Activated naive CD4-positive, alpha-beta T cell treated with anti-CD3 and anti-CD28 coated beads, Interleukin-2, amount 50 U/mL, for 24 hours (primary cell): ENCODE results near the gene CTSH.

Experiments used
- H3K27ac Mint-ChIP-seq: one replicate; pipeline ENCODE4 v1.8.0; 2021; ENCODE audit warnings: mild to moderate bottlenecking, mixed read lengths
- H3K27me3 Mint-ChIP-seq: one replicate; pipeline ENCODE4 v1.8.0; 2021; ENCODE audit warnings: mixed read lengths
- H3K36me3 Mint-ChIP-seq: one replicate; pipeline ENCODE4 v1.8.0; 2021; ENCODE audit warnings: mixed read lengths
- H3K4me1 Mint-ChIP-seq: one replicate; pipeline ENCODE4 v1.8.0; 2021; ENCODE audit warnings: mixed read lengths
- H3K4me3 Mint-ChIP-seq: one replicate; pipeline ENCODE4 v1.8.0; 2021; ENCODE audit warnings: mild to moderate bottlenecking, mixed read lengths
- H3K9me3 Mint-ChIP-seq: one replicate; pipeline ENCODE4 v1.8.0; 2021; ENCODE audit warnings: mixed read lengths

The CTSH gene

DNA sequence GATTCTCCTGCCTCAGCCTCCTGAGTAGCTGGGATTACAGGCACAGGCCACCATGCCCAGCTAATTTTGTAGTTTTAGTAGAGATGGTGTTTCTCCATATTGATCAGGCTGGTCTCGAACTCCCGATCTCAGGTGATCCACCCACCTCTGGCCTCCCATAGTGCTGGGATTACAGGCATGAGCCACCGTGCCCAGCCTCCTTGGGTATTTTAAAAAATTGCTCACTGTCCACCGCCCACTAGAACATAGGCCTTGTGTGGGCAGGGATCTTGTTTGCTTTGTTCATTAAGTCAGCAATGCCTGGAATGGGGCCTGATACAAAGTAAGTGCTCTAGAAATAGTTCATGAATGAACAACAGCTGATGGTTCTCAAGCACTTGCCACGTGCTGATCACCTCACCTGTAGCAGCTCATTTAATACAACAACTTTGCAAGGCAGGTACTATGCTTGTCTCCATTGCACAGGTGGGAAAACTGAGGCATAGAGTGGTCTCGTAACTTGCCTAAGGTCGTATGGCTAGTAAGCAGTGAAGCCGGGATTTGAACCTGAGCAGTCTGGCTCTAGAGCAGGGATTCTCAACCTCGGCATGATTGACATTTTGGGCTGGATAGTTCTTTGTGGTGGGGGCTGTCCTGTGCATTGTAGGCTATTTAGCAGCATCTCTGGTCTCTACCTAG is 12.7 kb upstream of the CTSH start:
- Mint-ChIP-seq H3K36me3 (no peaks in the 10 kb centered on the region), H3K4me1 (no peaks in the 10 kb centered on the region), H3K9me3 (no peaks in the 10 kb centered on the region), H3K4me3 (no peak overlapping the region), H3K27ac (no peak overlapping the region), H3K27me3 (no peaks in the 10 kb centered on the region)

DNA sequence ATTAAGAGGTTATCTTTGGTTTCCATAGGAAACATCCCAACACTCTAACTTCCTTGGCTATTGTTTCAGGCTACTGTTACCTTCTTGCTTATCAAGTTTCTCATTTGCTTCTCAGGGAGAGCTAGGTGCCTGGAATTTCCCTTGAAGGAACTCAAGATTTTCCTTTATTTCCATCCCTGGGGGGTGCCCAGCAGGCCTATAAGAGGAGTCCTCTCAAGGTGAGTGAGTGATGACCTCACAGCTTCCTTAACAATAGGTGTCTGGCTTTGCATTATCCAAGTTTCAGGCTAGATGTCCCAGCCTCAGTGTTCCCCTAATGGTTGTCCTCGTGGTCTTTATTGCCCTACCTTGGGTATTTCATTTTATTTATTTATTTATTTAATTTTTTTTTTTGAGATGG is 12.1 kb upstream of the CTSH start:
- H3K36me3 Mint-ChIP-seq = no peaks in the 10 kb centered on the region
- H3K9me3 Mint-ChIP-seq = no peaks in the 10 kb centered on the region
- H3K27ac Mint-ChIP-seq = no peak overlapping the region
- H3K4me3 Mint-ChIP-seq = no peak overlapping the region
- no peaks in the 10 kb centered on the region for H3K27me3 Mint-ChIP-seq
- no peaks in the 10 kb centered on the region for H3K4me1 Mint-ChIP-seq

DNA sequence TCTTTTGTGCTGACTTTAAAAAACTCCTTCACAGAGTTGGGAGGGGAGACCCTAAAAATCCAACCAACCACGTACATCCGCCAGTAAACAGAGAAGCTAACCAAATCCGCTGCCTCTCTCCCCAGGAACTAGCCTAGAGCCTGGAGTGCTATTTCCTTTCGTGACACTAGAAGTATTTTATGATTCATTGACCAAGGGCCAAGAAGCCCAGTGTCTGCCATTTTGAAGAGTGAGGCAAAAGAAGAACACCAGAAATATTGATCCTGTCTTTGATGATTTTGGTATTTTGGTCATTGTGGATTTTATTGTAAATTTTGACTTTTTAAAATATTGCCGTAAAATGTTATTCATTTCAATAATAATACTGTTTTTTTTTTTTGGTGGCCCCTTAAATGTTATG is 10.5 kb upstream of the CTSH start:
- H3K27ac Mint-ChIP-seq = no peak overlapping the region
- H3K9me3 Mint-ChIP-seq = no peaks in the 10 kb centered on the region
- H3K4me1 Mint-ChIP-seq = no peaks in the 10 kb centered on the region
- no peak overlapping the region for H3K4me3 Mint-ChIP-seq
- no peaks in the 10 kb centered on the region for H3K27me3 Mint-ChIP-seq
- H3K36me3 Mint-ChIP-seq = no peaks in the 10 kb centered on the region

DNA sequence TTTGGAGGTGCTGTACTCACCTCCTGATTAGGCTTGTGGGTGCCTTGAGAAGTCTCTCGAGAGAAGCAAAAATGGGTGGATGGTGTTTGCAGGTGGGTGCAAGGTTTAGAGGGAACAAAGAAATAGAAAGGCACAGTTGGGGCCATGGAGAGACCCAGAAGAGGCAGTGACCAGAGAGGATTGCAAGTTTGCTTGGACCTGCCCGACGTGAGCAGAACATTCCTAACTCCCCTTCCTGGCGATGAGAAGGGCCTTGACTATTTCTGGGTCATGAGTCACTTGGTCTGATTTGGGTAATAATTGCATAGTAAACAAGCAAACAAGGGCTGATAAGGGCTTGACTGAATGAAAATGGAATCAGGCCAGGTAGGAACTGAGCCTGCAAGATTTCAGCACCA is 7.0 kb upstream of the CTSH start:
- Mint-ChIP-seq H3K4me1 (no peaks in the 10 kb centered on the region), H3K36me3 (no peaks in the 10 kb centered on the region), H3K4me3 (no peak overlapping the region), H3K9me3 (no peaks in the 10 kb centered on the region), H3K27me3 (no peaks in the 10 kb centered on the region), H3K27ac (no peak overlapping the region)

DNA sequence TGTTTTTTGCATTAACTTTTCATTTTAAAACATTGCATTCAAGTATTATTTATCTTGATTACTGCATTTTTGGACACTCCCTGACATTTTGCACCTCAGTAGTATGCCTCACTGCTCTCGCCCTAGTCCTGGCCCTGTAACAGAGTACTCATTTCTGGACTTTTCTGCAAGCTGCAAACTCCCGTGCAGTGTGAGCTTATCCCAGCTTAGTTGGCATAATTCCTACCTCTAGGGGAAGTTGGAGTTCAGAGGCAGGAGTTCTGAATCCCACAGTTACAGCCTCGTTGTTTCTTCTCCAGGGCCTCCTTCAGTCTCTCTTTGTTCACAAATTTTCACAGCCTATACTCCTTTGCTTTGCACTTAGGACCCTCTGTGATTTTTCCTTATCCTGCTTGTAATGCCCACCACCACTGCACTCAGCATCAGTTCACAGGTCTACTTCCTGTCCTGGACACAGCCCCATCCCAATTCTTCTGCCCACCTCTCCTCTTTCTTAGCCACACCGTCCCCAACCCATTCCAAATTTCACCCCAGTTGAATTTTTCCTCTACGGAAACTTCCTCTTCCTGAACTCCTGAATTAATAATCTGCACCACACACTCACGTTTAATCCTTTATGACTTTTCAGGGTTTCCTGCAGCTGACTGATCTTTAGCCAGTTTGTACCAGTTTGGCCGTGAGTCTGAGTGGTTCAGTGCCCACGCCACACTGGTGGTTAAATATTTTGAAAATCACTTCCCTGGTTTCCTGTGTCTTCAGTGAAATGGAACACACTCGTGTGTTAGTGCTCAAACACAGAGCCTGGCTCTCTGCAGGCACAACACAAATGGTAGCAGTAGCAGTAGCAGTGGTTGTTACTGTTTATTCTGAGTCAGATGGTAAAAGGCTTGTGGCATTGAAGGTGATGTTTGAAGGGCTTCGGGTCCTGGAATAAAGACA is 6.3 kb upstream of the CTSH start:
- no peaks in the 10 kb centered on the region for H3K36me3 Mint-ChIP-seq
- no peaks in the 10 kb centered on the region for H3K9me3 Mint-ChIP-seq
- H3K4me1 Mint-ChIP-seq = no peaks in the 10 kb centered on the region
- no peaks in the 10 kb centered on the region for H3K27me3 Mint-ChIP-seq
- H3K4me3 Mint-ChIP-seq = no peak overlapping the region
- no peak overlapping the region for H3K27ac Mint-ChIP-seq

DNA sequence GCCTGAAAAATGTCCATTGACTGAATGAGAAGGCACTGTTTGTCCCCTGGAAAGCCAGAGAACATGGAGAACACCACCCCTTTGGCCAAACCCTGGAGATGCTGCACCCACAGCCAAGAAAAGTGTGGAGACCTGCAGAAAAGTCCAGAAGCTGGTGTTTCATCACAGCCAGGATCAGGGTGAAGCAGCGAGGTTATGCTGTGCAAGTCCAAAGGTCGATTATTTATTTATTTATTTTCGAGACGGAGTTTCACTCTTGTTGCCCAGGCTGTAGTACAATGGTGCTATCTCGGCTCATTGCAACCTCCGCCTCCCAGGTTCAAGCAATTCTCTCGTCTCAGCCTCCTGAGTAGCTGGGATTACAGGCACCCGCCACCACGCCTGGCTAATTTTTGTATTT is 5.5 kb upstream of the CTSH start:
- no peaks in the 10 kb centered on the region for H3K9me3 Mint-ChIP-seq
- no peaks in the 10 kb centered on the region for H3K4me1 Mint-ChIP-seq
- H3K27me3 Mint-ChIP-seq = no peaks in the 10 kb centered on the region
- H3K27ac Mint-ChIP-seq = no peak overlapping the region
- no peak overlapping the region for H3K4me3 Mint-ChIP-seq
- no peaks in the 10 kb centered on the region for H3K36me3 Mint-ChIP-seq

DNA sequence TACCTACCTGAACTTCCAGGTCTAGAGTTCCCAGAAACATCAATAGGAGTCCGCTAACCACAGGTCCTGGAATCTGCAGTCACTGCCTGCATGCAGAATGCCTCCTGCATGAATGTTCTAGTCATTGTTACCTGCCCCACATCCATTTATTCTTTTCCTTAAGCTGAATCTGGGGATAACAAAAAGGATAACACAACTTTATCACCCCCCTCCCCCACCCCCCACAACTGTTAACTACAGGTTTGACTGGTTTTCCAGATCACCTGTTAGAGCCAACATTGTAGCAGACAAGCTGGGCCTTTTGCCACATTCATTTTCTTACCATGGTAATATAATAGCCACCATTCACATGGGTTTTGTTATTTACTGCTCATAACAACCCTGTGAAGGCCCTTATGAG is 4.6 kb upstream of the CTSH start:
- H3K27ac Mint-ChIP-seq = no peak overlapping the region
- H3K27me3 Mint-ChIP-seq = no peaks in the 10 kb centered on the region
- H3K4me3 Mint-ChIP-seq = no peak overlapping the region
- H3K9me3 Mint-ChIP-seq = no peaks in the 10 kb centered on the region
- peaks cover 3% of the 10 kb centered on the region for H3K4me1 Mint-ChIP-seq
- no peaks in the 10 kb centered on the region for H3K36me3 Mint-ChIP-seq

DNA sequence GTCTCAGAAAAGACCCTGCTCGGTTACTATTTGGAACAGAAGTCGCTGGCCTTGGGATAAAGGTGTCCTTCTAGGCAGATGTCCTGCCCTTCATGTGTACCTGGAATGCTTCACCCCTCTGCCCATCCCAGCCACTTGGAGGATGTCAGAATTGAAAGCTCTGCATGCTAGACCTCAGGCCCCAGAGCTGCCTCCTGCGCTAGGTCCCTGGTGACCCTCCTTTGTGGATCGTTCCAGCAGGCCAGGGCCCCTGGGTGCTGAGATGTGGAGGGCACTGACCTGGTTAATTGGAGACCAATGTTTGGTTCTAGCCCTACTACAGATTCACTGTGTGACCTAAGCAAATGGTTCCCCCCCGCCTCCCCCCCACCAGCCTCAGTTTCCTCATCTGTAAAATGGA is 2.7 kb upstream of the CTSH start:
- Mint-ChIP-seq H3K4me3 (no peak overlapping the region), H3K4me1 (peaks cover 6% of the 10 kb centered on the region), H3K27ac (no peak overlapping the region)

DNA sequence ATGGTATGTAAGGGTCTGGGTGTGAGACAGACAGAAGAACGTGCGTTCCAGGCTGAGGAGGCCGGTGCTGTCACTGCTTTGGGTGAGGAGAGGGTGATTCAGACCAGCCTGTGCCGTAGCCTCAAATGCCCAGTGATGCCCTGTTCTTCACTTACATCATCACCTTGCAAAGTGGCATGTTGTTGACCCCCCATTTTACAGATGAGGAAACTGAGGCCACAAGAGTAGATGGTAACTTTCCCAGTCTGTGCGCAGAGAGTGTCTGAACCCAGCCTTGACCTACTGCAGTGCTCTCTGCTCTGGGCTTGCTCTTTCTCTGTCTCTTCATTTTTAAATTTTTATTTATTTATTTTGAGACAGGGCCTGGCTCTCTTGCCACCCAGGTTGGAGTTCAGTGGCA is 1.6 kb upstream of the CTSH start:
- H3K4me1 Mint-ChIP-seq = peaks cover 6% of the 10 kb centered on the region
- H3K36me3 Mint-ChIP-seq = no peaks in the 10 kb centered on the region
- peaks cover 2% of the 10 kb centered on the region for H3K27me3 Mint-ChIP-seq
- H3K27ac Mint-ChIP-seq = no peak overlapping the region
- no peaks in the 10 kb centered on the region for H3K9me3 Mint-ChIP-seq
- H3K4me3 Mint-ChIP-seq = no peak overlapping the region

More for the DNA sequence above, 2.7 kb upstream of the CTSH start:
- H3K9me3 Mint-ChIP-seq = no peaks in the 10 kb centered on the region
- no peaks in the 10 kb centered on the region for H3K36me3 Mint-ChIP-seq
- peaks cover 2% of the 10 kb centered on the region for H3K27me3 Mint-ChIP-seq

DNA sequence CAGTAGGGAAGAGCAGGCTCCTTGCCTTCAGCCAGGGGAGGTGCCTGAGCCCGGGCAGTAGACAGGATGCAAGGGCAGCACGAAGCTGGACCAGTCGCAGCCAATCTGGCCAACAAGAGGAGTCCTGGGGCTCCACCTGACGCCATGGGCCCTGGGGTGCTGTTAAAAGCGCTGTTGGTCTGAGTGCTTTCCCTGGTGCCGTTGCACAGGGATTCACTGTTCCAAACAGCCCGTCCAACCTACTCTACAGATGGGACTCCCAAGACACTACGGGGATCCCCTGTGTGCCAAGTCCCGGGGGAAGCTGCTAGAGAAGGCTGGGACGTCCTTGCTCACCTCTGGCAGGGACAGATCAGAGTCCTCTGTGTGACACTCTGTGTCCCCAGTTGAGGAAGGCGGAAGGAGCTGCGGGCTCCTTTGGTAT is 632 bp downstream of the CTSH start:
- Mint-ChIP-seq H3K9me3 (no peaks in the 10 kb centered on the region), H3K36me3 (no peaks in the 10 kb centered on the region), H3K4me1 (peaks cover 8% of the 10 kb centered on the region), H3K27me3 (peaks cover 2% of the 10 kb centered on the region), H3K27ac (no peak overlapping the region), H3K4me3 (peak overlapping the region; percentile 66)

DNA sequence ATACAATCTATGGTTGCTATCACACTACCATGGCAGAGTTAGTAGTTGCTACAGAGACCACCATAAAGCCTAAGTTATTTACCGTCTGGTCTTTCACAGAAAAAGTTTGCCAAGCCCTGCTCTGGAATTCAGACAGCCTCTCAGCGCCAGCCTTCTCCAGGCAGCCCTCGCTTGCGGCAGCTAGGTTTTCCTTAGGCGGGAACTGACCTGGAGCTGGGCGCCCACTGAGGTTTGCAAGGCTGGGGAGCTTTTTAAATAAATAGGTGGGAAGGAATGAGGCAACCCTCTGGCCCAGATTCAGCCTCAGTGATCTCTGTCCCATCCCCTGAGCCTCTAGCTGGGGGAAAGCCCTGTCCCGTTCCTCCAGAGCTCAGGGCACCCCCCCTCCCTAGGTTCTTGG is 1.2 kb downstream of the CTSH start:
- Mint-ChIP-seq H3K36me3 (no peaks in the 10 kb centered on the region), H3K4me1 (peaks cover 10% of the 10 kb centered on the region), H3K27me3 (peaks cover 2% of the 10 kb centered on the region), H3K9me3 (no peaks in the 10 kb centered on the region), H3K27ac (no peak overlapping the region), H3K4me3 (peak overlapping the region; percentile 39)

DNA sequence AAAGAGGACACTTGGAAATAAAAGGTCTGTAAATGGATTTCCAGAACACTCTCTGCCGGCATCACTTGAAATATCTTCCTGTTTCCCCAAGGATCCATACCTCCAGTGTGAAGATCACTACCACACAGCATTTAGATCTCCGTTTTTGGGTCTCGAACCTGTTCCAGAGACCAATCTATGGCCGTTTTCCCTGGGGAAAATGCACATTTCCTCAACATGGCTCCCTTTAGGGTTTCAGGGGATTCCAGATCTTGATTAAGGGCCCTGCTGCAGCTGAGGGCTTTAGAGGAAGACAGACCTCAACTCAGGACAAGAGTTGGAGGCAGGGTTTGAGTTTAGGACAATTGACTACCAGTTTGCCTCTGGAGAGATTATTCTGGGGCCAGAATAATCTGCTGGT is 2.1 kb downstream of the CTSH start:
- H3K4me1 Mint-ChIP-seq = peaks cover 10% of the 10 kb centered on the region
- H3K27ac Mint-ChIP-seq = no peak overlapping the region
- H3K36me3 Mint-ChIP-seq = no peaks in the 10 kb centered on the region
- peaks cover 2% of the 10 kb centered on the region for H3K27me3 Mint-ChIP-seq
- H3K4me3 Mint-ChIP-seq = no peak overlapping the region
- no peaks in the 10 kb centered on the region for H3K9me3 Mint-ChIP-seq

DNA sequence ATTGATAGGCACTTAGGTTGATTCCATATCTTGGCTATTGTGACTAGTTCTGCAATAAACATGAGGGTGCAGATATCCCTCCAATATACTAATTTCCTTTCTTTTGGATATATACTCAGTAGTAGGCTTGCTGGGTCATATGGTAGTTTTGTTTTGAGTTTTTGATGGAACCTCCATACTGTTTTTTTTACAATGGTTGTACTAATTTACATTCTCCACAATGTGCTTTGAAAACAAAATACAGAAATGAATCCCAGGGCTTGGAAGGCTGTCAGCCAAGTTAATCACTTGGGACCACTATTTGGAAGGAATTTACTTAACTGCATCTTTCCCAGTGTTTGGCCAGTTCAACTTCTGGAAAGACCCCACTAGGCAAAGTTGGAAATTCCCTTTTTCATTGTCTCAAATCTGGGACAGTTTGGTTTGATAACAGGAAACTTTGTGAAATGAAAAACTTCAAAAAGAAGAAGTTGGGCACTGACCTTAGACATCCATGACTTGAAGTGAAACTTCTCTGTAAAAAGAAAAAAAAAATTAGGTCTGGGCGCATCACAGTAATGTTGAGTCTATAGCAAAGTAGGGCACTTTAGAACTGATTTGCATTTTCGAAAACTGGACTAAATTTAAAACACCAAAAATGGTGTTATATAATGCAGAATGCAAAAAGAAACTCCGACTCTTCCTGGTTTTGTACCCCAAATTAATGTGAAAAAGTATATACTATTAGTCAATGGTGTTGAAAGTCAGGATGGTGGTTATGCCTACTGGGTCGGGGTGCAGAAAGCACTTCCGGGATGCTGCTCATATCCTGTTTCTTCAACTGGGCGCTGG is 6.0 kb downstream of the CTSH start:
- peaks cover 2% of the 10 kb centered on the region for H3K27me3 Mint-ChIP-seq
- no peaks in the 10 kb centered on the region for H3K9me3 Mint-ChIP-seq
- peaks cover 4% of the 10 kb centered on the region for H3K4me1 Mint-ChIP-seq
- no peaks in the 10 kb centered on the region for H3K36me3 Mint-ChIP-seq
- no peak overlapping the region for H3K4me3 Mint-ChIP-seq
- H3K27ac Mint-ChIP-seq = no peak overlapping the region

DNA sequence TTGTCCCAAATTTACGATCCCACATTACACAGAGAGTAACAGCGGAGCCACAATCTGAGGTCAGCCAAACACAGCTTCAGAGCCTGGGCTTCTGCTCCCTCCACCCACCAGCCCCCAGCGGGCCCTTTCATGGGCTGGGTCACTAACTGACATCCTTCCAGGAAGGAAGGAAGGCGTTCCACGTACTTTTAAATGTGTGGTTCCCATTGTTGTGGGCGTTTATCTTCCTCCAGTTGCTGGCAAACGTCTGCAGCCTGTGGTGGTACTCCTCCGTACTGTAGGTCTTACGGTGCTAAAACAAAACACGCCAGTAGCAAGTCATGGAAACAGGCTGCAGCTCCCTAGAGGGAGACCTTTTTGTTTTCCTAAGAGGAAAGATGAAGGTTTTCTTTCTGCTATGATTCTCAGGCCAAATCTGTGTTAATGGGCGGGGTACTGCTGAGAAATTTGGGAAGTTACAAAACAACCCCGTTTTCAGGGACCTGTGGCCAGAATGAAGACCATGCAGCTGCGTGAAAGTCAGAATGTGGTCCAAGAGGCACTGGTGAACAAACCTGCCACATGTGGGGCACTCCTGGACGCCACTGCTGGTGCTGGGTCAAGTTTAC is 7.6 kb downstream of the CTSH start:
- peaks cover 2% of the 10 kb centered on the region for H3K27me3 Mint-ChIP-seq
- no peaks in the 10 kb centered on the region for H3K36me3 Mint-ChIP-seq
- H3K4me1 Mint-ChIP-seq = peaks cover 4% of the 10 kb centered on the region
- H3K9me3 Mint-ChIP-seq = no peaks in the 10 kb centered on the region
- H3K4me3 Mint-ChIP-seq = no peak overlapping the region
- no peak overlapping the region for H3K27ac Mint-ChIP-seq

DNA sequence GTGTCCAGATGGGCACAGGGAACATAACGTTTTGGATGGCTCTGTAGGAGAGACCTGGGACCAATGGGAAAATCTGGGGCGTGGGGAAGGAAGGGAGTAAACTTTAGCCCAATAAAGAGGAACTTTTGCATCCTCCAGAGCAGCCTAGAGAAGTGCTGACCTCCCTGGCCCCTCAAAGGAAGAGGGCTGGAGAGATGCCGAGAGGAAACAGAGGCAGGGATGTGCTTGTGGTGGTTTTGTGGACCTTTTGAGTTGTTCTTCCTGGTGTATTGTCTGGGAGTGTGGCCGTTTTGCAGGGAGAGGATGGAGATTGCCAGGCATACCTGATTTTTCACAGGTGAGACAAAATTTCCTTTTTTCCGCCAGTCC is 10.2 kb downstream of the CTSH start:
- H3K36me3 Mint-ChIP-seq = no peaks in the 10 kb centered on the region
- no peaks in the 10 kb centered on the region for H3K9me3 Mint-ChIP-seq
- H3K4me3 Mint-ChIP-seq = no peak overlapping the region

More for the DNA sequence above, 10.2 kb downstream of the CTSH start:
- Mint-ChIP-seq H3K27me3 (peaks cover 2% of the 10 kb centered on the region), H3K27ac (no peak overlapping the region), H3K4me1 (peaks cover 4% of the 10 kb centered on the region)
